ENCODE results near the gene ENPP7.

DNA sequence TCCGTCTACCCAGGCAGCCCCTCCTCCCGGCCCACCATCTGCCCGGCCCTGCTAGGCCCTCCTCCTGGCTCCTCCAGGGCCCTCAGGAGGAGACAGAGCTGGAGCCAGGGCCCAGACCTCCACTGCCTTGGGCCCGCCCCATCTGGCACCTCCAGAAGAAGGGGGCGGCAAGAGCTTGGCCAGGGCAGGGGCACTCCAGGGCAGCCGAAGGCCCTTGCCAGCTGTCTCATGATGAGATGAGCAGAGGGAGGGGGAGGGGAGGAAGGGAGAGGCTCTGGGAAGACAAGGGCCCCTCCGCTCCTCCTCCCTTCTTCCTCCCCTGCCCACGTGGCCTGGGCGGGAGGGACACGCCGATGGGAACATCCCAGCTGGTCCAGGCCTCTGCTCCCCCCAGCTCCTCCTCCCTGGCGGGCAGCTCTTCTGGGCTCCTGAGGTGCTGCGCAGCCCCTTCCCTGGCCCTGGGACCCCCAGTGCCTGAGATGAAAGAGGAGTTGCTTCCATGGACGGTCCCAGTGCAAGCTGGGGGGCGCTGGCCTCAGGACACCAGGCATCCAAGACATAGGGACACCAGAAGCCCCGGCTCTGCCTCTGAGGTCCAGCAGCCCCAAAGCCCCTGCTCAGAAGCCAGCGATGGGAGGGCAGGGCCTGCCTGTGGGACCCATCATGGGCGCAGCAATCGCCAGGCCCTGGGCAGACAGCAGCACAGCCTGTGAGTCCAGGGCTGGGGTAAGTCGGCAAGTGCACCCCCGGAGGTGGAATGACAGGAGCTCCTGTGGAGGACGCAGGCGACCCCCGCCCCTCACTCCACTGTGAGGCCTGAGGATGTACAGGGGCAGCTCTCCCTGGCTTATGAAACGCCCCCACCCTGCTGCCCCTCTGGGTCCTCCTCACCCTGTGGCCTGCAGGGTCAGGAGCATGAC, 23.6 kb upstream of the ENPP7 start:
- TF ChIP-seq, protein P1, sequence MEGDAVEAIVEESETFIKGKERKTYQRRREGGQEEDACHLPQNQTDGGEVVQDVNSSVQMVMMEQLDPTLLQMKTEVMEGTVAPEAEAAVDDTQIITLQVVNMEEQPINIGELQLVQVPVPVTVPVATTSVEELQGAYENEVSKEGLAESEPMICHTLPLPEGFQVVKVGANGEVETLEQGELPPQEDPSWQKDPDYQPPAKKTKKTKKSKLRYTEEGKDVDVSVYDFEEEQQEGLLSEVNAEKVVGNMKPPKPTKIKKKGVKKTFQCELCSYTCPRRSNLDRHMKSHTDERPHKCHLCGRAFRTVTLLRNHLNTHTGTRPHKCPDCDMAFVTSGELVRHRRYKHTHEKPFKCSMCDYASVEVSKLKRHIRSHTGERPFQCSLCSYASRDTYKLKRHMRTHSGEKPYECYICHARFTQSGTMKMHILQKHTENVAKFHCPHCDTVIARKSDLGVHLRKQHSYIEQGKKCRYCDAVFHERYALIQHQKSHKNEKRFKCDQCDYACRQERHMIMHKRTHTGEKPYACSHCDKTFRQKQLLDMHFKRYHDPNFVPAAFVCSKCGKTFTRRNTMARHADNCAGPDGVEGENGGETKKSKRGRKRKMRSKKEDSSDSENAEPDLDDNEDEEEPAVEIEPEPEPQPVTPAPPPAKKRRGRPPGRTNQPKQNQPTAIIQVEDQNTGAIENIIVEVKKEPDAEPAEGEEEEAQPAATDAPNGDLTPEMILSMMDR (conservative IDR thresholded peaks at IDR 0.05; ENCODE audit: low read depth, low read length): no peak
- no peak for TF ChIP-seq EZH2 (IDR thresholded peaks at IDR 0.05; ENCODE audit: borderline replicate concordance, low read depth, low read length, poor library complexity, severe bottlenecking)
